Thyroid gland (tissue), 4 donors: ENCODE measurements around the gene CAMKMT.

Experiments used
- CTCF ChIP-seq, 6 experiments: fragments of 200-600 bp in 3 of 6; fragments of 450-650 bp in 3 of 6; sonication (generic) in 3 of 6; IDR thresholded peaks; one replicate each; pipeline ENCODE4 v1.5.1; 2016 to 2019; ENCODE audit warnings: antibody characterized with exemption in 6 of 6, mild to moderate bottlenecking in 2 of 6, inconsistent platforms in 1 of 6, moderate library complexity in 1 of 6
- POLR2A ChIP-seq, 2 donors: fragments of 450-650 bp; IDR thresholded peaks; one replicate each; pipeline ENCODE4 v1.6.1; 2017; ENCODE audit warnings: antibody characterized with exemption in 2 of 2, mild to moderate bottlenecking in 2 of 2, moderate library complexity in 1 of 2

GRCh38 chr2:44328750-44329149 lies 33.0 kb upstream of the CAMKMT start:
- TF ChIP-seq CTCF (IDR thresholded peaks at IDR 0.05): no peak
- no peak for TF ChIP-seq POLR2A (IDR thresholded peaks at IDR 0.05)
